ACHN (cell line): Measurements from ENCODE around the gene FOXD3.
"Not testable (repeated sequence)": the region's sequence is repeated elsewhere in the genome, so short reads cannot be mapped to it uniquely, and the experiment has no call there.

Experiments used
- DNase-seq: peaks from one replicate; pipeline ENCODE4 v3.0.0-alpha.2; 2015
- in situ Hi-C: cut with HindIII; loops from 2 replicates; pipeline ENCODE4 v1.10.0; 2017; ENCODE audit warnings: low sequenced_read_pairs, low pct_ligation_motif_present, low pct_unique_long_range_greater_than_20kb

Gene FOXD3

DNA sequence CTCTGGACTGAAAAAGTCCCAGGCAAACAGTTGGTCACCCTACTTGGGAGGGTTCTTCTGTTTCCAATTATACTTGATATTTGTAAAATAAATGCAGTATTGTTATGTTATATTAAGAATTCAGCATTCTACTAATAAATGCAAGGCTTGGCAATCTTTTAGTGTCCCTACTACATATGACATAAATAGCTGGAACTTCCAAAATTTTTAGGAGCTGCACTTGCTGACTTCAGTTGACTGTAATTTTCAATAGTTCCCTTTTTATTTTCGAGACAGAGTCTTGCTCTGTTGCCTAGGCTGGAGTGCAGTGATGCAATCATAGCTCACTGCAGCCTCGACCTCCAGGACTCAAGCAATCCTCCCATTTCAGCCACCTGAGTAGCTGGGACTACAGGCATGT is 20.0 kb downstream of the FOXD3 start:
- DNase-seq = no peak
- in situ Hi-C loops = no loop called here

DNA sequence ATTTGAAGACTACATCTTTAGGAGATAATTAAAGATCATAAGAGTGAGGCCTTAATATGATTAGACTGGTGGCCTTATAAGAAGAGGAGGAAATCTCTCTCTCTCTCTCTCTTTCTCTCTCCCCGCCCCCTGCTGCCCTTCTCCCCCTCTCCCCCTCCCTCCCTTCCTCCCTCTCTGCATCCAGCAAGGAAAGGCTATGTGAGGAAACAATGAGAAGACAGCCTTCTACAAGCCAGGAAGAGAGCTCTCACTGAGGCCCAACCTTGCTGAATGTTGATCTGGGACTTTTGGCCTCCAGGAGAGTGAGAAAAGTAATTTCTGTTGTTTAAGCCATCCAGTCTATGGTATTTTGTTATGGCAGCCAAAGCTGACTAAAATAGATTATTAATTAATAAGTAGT is 21.6 kb downstream of the FOXD3 start:
- in situ Hi-C loops = no loop called here
- no peak for DNase-seq

DNA sequence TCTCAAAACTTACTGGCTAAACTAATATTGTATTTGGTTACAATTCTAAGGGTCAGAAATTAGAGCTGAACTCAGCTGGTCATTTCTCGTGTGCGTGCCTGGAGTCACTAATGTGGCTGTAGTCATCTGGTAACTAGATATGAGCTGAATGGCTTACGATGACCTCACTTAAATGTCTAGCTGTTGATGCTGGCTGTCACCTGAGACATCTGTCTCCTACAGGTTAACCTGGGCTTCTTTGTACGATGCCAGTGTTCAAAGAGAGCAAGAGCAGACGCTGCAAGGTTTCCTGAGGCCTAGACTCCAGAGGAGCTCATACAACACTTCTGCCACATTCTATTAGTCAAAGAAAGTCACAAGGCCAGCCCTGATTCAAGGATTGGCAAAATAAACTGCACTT is 28.0 kb downstream of the FOXD3 start:
- in situ Hi-C loops = no loop called here

DNA sequence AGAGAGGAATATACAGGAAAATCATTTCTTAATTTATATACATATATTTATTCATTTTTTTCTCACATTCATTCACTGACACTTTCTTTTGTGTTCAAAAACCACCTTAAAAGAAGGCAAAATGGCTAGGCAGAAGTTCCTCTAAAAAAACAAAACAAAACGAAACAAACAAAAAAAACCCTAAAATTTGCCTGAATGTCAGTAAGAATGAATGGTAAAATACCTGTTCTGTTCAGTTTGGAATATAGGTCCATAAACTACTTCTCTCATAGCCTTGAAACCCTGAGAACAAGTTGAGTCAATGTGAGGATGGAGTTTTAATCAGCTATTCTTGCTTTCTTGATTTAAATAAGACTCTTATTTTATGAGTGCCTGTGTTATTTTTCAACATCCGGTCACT is 30.4 kb downstream of the FOXD3 start:
- no peak for DNase-seq
- in situ Hi-C loops = no loop called here

More for the DNA sequence above, 28.0 kb downstream of the FOXD3 start:
- no peak for DNase-seq

DNA sequence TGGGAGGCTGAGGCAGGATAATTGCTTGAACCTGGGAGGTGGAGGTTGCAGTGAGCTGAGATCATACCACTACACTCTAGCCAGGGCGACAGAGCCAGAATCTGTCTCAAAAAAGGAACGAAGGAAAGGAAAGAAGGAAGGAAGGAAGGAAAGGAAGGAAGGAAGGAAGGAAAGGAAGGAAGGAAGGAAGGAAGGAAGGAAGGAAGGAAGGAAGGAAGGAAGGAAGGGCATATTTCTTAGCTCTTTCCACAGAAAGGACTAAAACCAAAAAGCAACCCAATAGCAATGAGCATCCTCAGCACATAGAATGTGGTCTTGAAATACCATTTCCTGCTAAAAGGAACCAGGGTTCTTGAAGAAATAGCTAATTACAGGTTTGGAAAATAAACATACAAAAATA is 33.9 kb downstream of the FOXD3 start:
- in situ Hi-C loops, DNase-seq: not testable (repeated sequence)

DNA sequence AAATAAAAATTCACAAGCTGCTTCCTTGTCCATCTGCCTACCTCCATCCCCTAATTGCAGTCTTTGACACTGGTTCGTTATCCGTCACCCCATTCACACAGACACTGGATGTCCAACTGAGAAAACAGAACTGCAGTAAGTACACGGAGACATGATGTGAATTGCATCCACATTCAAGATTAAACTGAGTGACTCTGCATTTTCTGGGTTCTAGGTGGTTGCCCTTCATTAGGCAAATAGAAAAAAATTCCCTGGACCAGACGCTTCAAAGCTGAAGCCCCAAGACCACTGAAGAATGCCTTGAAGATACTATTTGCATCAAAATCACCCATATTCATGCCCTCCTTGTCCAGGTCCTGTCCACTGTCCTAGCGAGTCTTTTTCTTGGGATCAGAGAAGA is 37.2 kb downstream of the FOXD3 start:
- in situ Hi-C loops = no loop called here
- no peak for DNase-seq

DNA sequence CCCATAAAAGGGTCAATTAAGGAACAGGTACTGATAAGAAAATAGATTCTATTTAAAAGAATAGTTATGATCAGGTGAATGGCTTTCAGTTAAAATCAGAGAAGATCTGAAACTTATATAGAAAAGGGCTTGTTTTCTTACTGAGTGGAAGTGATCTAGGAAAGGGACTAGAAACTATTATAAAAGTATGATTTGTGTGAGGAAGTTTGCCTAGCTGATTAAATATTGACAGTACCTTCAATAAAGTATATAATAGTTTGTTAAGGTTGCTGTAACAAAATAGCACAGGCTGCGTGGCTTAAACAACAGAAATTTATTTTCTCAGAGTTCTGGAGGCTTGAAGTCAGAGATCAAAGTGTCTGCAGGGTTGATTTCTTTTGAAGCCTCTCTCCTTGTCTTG is 39.7 kb downstream of the FOXD3 start:
- in situ Hi-C loops = no loop called here

DNA sequence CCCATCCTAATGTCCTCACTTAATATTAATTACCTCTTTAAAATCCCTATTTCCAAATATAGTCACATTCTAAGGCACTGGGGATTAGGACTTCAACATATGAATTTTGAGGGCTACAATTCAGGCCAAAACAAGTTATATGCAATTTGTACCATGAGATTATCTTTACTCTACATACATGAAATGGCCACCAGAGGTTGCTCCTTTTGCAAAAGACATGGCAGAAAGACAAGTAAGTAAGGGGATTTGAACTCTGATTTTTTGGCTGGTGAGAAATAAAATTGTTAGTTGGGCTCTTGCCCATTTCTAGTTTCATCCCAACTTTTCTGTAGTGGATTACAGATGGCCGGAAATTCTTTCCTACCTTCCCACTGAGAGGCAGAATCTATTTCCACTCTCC is 40.2 kb downstream of the FOXD3 start:
- in situ Hi-C loops = no loop called here
- no peak for DNase-seq

More for the DNA sequence above, 39.7 kb downstream of the FOXD3 start:
- DNase-seq = no peak

DNA sequence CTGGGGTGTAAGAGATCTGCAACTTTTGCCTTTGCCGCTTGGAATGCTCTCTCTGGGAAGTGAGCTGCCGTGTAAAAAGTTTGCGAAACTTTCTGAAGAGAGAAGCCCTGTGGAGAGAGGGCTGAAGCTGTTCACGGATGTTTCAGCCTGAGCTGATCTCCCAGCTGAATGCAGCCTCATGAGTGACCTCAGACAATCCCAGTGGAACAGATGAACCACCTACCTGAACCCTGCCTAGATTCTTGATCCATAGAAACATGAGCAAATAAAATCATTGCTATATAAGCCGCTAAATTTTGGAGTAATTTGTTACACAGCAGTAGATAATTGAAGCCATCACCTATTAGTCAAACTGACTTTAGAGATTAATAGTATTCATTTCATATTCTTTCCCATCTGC is 40.6 kb downstream of the FOXD3 start:
- in situ Hi-C loops = no loop called here
- DNase-seq = no peak

DNA sequence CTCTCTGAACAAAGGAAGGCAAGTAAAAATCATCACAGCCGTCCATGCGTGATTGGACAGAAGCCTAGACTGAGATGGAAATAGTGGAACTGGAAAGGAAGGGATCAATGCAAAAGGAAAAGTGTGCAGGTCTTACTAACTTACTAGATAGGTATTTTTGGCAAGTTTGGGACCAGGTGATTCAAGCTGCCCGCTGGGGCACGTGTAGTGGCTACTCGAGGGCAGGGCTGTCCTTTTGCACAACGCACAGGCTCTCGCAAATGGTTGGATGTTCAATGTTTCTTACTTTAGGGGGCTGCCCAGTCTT is 44.5 kb downstream of the FOXD3 start:
- in situ Hi-C loops = no loop called here
- DNase-seq = no peak

DNA sequence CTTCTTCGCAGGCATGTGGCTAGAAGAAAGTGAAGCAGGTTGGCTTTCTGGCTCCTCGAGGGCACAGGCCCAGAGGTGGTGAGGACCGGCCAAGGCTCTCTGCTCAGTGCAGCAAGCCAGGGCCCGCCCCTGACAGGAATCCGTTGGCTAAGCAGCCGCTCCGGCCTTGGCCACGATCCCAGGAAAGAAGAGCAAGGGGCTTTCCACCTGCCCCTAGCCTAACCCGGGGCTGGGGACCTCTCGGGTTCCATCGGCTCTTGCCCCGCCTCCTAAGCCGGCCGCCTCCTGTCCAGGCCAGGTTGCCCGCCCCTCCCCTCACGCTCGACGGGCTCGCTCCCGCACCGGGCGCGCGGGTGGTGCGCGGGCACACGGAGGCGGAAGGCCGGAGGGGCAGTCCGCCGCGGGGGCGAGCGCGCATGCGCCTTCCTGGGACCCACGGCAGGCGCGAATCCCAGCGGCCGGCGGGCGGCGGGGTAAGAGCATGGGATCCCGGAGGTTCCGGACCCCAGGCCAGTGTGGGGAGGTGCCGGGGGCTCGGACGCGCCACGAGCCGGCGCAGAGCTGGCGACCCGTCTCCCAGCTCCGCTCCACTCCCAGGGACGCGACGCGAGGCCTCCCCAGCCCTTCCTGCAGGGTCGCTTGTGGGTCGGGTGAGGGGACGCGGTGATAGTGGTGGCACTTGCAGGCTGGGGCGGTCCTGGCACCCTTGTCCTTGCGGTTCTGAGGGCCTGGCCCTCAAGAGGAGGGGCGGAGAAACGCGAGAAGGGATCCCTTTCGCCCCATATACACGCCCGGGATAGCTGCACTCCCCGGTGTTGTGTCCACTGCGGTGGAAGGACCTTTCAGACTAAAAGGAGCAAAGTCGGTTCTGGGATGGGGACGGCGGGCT is 45.1 kb downstream of the FOXD3 start, which contains the start of gene ALG6:
TSS of gene ALG6 (plus strand) at position 413 of the 889 bp plus-strand sequence. CDS start 3,351 bp downstream, outside the sequence.
- DNase-seq = peak; percentile 93
- in situ Hi-C loops = no loop called here

DNA sequence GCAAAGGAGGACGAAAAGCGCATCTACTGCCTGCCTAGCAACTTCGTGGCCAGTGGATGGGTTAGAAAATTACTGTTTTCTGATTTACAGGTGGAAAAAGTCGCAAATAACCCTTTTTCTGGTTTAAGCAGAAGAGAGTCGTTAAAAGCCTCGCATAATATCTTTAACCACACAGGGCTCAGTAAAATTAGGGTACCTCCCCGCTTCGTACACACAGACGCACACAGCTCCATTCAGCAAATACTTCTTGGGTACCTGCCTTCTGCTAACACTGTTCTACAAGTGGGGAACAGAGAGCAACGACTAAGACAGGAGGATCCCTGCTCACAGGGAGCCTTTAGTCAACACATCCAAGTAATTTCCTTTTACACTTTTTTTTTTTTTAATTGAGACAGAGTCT is 45.8 kb downstream of the FOXD3 start:
- in situ Hi-C loops = no loop called here
- DNase-seq = peak; percentile 3
